BJ (cell line): ENCODE results near the gene CCR5. TPM values are rescaled to one million over a fixed set of nuclear protein-coding genes. Genes with fewer than 3 reads are reported as not detected.

ENCODE experiments used
- CTCF ChIA-PET: fragments of 350-600 bp; formaldehyde crosslinking; extraction: SDS; loops from one replicate; lab custom pipeline; 2021; ENCODE audit warnings: antibody characterized with exemption, inconsistent platforms; lab: Yijun Ruan, JAX
- POLR2A ChIA-PET: fragments of 300-600 bp; sonication (Branson Sonifier 250); formaldehyde crosslinking; extraction: SDS; loops from one replicate; lab custom pipeline; 2021; ENCODE audit warnings: antibody characterized with exemption; lab: Charles Lee
- DNase-seq: peaks from one replicate; pipeline ENCODE4 v3.0.0-alpha.2; 2011; ENCODE audit warnings: low read depth
- H3K27me3 ChIP-seq: 2 replicates; pipeline ENCODE4 v1.6.0; 2011; ENCODE audit warnings: low read length; ENCODE audit not compliant: control insufficient read depth, insufficient read depth
- H3K36me3 ChIP-seq: 2 replicates; pipeline ENCODE4 v1.5.1; 2011; ENCODE audit warnings: low read length; ENCODE audit not compliant: control insufficient read depth, insufficient read depth
- H3K4me3 ChIP-seq: 2 replicates; pipeline ENCODE4 v1.5.1; 2011; ENCODE audit warnings: low read depth, mild to moderate bottlenecking, control low read depth, low read length
- CTCF ChIP-seq: IDR thresholded peaks from 2 replicates; pipeline ENCODE4 v1.5.1; 2011; ENCODE audit warnings: low read depth, mild to moderate bottlenecking, control low read depth, inconsistent platforms, low read length, moderate library complexity; ENCODE audit not compliant: insufficient read depth
- polyA plus RNA-seq: library from polyadenylated mRNA; depleted of rRNA; stranded (reverse); fragments of >200 nt; gene quantifications from 2 replicates; pipeline ENCODE4 v1.2.3, GENCODE V29; 2011

CCR5 gene
- polyA plus RNA-seq, 1 experiment, result not detected

- no peaks in the 10 kb centered on the region for H3K36me3 ChIP-seq
- DNase-seq, result no peak
- POLR2A ChIA-PET, result no interaction called here
- no peaks in the 10 kb centered on the region; the same call in 1 of the 2 replicates for H3K27me3 ChIP-seq
- CTCF ChIA-PET, result interaction anchor here (1.3 to 3.1 kb wide), 2 partner anchors 9 to 17 kb away, joined by 3 to 11 read pairs; no protein-coding TSS in a partner anchor
- TF ChIP-seq CTCF, result no peak
- no peak overlapping the region for H3K4me3 ChIP-seq
Measured at GRCh38 chr3:46407970-46408369, 37.2 kb downstream of the CCR5 start.

GRCh38 chr3:46408853-46409252 is 38.1 kb downstream of the CCR5 start:
- H3K4me3 ChIP-seq, result no peak overlapping the region
- no peaks in the 10 kb centered on the region for H3K36me3 ChIP-seq
- no peak for TF ChIP-seq CTCF
- CTCF ChIA-PET, result interaction anchor here (0.9 to 3.1 kb wide), 2 partner anchors 10 to 13 kb away, joined by 3 to 11 read pairs; no protein-coding TSS in a partner anchor
- H3K27me3 ChIP-seq, result no peaks in the 10 kb centered on the region; the same call in 1 of the 2 replicates
- DNase-seq, result no peak
- POLR2A ChIA-PET, result no interaction called here

GRCh38 chr3:46409739-46410489 is 39.2 kb downstream of the CCR5 start:
- DNase-seq, result no peak
- Histone ChIP-seq H3K36me3 (no peaks in the 10 kb centered on the region), H3K27me3 (no peaks in the 10 kb centered on the region), H3K4me3 (no peak overlapping the region)
- no peak for TF ChIP-seq CTCF
- POLR2A ChIA-PET, result no interaction called here
- CTCF ChIA-PET, result interaction anchor here (0.9 kb wide), 1 partner anchor 14 kb away, joined by 3 read pairs; no protein-coding TSS in a partner anchor

GRCh38 chr3:46410669-46411068 is 39.9 kb downstream of the CCR5 start:
- DNase-seq, result no peak
- Histone ChIP-seq H3K27me3 (no peaks in the 10 kb centered on the region), H3K36me3 (no peaks in the 10 kb centered on the region), H3K4me3 (no peak overlapping the region)
- TF ChIP-seq CTCF, result no peak
- ChIA-PET POLR2A (no interaction called here), CTCF (no interaction called here)

GRCh38 chr3:46411271-46411670 is 40.5 kb downstream of the CCR5 start:
- TF ChIP-seq CTCF, result no peak
- POLR2A ChIA-PET, result no interaction called here
- Histone ChIP-seq H3K4me3 (no peak overlapping the region), H3K36me3 (no peaks in the 10 kb centered on the region), H3K27me3 (no peaks in the 10 kb centered on the region; the same call in none of the 2 replicates)
- DNase-seq, result no peak
- CTCF ChIA-PET, result no interaction called here
